DLD1 (cell line): ENCODE measurements around the gene MESD.
"Not testable (repeated sequence)": the region's sequence is repeated elsewhere in the genome, so short reads cannot be mapped to it uniquely, and the experiment has no call there.

Source experiments
- in situ Hi-C: cut with HindIII; loops from 2 replicates; pipeline ENCODE4 v1.10.0; 2017; ENCODE audit warnings: low sequenced_read_pairs

The MESD gene

DNA sequence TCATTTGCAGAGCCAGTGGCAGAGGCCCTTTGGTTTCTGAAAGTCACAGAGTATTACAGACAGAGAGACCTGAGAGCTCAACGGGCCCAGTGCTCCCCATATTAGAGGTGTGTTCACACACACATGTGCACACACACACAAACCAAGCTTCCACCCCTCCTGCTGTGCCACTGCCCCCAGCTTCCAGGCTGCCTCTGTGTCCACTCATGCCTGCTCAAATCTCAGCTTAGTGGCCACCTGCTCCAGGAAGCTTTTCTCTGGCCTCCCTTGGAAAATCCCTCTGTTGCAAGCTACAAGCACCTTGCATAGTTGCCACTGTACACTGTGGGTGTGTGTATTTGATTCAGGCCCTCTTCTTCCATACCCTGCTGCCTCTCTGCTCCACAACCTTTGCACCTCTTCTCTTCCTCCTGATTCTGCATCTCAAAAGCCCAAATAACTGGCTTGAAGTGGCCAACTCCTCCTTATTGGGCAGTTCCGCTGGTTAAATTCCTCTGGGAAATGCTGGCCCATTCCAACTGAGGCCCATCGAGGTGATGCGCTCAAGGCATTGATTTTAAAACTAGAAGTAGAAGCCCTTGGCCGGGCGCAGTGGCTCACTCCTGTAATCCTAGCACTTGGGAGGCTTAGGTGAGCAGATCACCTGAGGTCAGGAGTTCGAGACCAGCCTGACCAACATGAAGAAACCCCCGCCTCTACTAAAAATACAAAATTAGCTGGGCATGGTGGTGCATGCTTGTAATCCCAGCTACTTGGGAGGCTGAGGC is 23.0 kb downstream of the MESD start:
- in situ Hi-C loops = loop anchor here (10.0 kb wide), 1 partner anchor 112 kb away; no protein-coding TSS in a partner anchor

DNA sequence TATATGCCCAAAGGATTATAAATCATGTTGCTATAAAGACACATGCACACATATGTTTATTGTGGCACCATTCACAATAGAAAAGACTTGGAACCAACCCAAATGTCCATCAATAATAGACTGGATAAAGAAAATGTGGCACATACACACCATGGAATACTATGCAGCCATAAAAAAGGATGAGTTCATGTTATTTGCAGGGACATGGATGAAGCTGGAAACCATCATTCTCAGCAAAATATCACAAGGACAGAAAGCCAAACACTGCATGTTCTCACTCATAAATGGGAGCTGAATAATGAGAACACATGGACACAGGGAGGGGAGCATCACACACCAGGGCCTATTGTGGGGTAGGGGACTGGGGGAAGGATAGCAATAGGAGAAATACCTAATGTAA is 24.2 kb downstream of the MESD start:
- in situ Hi-C loops = loop anchor here (10.0 kb wide), 1 partner anchor 111 kb away; no protein-coding TSS in a partner anchor

DNA sequence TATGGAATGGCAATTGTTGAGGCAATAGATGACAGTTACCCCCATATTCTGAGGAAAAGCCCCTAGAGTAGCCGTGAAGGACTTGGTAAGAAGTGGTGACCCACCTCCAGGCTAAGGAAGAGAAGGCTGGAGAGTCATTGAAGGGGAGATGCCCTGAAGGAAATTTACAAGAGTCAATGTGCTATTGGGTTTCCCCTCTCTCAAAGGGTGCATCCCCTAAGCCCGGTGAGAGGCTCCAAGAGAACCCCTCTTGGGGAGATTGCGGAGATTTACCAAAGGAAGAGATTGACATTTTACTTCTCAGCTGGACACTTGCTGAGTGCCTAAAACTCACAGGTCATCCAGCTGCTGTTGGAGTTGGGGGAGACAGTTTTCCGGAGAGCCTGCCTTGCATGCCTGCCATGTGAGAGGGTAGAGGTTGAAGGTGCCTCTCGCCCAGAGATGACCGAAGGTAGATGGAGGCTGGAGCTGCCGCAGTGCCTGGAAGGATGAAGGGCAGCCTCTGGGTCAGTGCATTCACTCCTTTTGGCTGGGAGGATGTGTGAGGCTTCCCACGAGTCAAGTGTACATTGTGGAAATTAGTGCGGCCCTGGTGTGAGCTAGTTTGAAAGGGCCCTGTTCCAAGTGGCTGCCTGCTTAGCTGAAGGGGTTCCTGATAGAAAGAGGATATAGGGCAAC is 30.7 kb downstream of the MESD start:
- in situ Hi-C loops = no loop called here

DNA sequence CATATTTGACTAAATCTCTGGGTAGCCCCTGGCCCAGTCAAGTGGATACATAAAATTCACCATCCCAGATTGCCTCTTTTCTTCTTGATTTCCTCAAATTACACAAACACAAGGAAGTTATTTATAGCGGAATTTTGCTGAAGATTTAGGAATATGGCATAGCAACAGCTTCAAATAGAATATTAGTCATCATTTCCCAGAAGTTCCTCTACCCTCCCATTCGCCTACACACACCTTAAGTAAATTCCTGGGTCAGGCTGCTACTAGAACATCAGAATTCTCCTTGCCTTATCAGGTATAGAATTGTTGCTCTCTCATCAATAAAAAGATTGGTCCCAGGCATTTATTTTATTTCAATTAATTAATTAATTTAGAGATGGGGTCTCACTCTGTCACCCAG is 31.6 kb downstream of the MESD start:
- in situ Hi-C loops = no loop called here

DNA sequence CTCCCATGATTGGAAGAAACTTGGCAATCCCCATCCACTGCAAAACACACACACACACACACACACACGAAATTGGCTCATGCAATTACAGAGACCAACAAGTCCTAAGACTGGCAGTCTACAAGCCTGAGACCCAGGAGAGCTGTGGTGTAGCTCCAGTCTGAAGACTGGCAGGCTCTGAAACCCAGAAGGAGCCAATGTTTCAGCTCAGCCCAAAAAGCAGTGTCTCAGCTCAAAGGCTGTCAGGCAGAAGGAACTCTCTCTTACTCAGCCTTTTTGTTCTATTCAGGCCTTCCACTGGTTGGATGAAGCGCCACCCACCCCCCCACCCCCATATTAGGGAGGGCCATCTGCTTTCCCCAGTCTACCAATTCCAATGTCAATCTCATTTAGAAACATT is 32.1 kb downstream of the MESD start:
- in situ Hi-C loops = no loop called here

DNA sequence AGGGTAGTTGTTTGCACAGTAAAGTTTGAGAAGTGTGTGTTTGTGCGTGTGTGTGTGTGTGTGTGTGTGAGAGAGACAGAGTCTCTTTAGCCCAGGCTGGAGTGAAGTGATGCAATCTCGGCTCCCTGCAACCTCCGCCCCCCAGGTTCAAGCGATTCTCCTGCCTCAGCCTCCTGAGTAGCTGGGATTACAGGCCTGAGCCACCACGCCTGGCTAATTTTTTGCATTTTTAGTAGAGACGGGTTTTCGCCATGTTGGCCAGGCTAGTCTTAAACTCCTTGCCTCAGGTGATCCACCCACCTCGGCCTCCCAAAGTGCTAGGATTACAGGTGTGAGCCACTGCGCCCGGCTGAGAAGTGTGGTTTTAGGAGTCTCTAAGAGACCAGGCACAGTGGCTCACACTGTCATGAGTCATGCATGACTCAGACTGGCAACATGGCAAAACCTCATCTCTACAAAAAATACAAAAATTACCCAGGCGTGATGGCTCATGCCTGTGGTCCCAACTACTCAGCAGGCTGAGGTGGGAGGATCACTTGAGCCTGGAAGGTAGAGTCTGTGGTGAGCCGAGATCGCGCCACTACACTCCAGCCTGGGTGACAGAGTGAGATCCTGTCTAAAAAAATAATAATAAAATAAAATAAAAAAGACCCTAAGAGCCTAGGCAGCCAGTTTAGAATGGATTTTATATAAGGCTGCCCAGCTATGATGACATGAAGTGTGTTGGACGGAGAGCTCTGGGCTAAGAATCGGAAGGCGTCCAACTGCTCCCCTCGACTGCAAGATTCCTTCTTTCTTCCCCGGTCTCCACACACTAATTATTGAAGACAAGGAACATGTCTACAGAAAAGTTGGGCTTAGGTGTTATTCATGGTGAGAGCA is 33.8 kb downstream of the MESD start:
- in situ Hi-C loops = not testable (repeated sequence)

DNA sequence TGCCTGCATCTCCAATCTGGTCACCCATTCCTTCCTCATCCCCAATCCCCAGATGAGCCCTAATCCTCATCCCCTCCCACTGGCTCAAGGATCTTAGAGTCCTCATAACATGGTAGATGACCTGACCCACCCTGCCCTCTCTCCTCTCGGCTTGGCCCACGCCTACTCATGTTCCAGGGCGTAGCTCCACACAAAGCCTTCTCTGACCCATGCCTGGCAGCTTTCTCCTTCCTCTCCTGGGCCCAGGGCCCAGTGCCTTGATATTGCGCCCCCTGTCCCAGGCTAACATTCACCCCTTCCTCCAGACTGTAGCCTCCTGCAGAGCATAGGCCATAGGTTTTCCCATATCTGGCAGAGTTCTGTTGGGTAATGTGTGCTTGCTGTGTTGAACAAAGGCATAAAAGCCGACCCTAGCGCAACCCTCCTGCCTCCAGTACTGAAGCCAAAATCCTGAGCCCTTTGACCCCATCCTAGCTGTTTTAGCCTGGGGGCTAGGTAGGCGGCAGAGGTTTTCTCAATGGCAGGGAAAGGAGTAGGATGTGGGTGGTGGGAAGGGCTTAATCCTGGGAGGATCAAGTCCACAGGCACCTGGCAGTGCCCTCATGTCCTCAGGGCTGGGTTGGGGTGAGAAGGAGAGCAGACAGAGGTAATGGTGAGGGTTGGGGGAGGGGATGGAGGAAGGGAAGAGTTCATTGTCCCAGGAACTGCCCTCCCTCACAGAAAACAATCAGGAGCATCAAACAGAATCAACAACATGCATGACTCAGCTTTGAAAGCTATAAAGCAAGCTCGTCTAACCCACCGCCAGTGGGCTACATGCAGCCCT is 35.5 kb downstream of the MESD start:
- in situ Hi-C loops = no loop called here

DNA sequence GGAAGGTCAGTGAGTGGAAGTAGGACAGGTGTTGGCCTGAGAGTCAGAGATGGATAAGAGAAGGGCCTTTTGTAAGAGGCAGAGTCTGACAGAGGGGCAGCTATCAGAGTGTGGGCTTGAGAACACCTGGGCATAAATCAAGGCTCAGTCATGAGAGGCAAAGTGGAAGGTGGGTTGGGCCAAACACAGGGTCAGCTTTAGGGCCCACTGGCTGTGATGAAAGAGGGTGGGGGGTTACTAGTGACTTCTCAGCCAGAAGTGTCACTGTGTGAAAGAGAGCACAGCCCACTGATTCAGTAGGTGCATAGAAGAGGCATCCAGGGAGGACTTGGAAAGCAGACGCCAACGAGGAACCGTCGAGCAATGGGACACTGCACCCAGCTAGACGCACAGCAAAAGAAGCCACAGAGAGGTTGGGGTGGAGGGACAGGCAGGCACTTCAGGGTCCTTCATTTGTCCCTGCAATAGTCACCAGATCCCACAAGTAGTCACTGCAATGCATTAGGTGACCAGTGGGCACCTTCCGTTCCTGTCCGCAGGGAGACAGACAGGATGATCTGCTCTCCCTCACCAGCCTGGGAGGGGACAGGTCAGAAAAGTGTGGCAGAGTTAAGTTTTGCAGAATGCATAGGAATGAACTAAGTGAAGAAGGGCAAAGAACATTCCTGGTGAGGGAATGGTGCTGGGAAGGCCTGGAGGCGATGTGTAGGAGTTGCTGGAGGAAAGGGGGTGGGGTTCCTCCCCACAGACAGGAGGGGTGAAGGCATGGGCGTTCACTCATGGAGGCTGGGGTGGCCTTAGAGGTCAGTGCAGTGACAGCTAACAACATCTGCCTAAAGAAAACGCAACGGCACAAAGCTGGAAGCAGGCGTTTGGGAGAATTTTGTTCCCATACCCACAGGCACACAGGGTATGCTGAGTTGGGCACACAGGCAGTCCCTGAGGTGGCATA is 36.3 kb downstream of the MESD start:
- in situ Hi-C loops = no loop called here

DNA sequence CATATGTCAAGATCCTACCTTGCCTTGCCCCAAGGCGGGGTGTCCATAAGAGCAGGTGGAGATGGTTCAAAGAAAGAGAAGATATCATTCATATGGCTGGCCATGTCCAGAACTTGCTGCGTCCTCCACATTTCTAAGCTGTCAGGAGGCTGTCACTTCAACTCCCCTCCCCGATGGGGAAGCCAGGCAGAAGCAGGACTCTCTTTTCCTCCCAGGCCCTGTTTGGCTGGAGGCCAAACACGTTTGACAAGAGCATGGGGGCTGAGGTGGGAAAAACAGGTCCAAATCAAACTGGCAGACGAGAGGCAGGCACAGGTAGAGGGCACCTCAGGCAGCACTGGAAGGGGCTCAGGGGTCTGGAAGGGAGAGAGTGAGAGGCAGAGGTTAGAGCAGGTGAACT is 37.7 kb downstream of the MESD start:
- in situ Hi-C loops = no loop called here

DNA sequence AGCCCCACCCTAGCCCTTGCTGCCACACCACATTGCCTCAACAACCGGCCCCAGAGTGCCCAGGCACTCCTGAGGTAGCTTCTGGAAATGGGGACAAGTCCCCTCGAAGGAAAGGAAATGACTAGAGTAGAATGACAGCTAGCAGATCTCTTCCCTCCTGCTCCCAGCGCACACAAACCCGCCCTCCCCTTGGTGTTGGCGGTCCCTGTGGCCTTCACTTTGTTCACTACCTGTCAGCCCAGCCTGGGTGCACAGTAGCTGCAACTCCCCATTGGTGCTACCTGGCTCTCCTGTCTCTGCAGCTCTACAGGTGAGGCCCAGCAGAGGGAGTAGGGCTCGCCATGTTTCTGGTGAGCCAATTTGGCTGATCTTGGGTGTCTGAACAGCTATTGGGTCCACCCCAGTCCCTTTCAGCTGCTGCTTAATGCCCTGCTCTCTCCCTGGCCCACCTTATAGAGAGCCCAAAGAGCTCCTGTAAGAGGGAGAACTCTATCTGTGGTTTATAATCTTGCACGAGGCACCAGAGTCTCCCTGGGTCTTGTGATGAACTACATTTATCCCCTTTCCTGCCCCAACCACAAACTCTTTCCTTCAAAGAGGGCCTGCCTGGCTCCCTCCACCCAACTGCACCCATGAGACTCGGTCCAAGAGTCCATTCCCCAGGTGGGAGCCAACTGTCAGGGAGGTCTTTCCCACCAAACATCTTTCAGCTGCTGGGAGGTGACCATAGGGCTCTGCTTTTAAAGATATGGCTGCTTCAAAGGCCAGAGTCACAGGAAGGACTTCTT is 39.1 kb downstream of the MESD start:
- in situ Hi-C loops = no loop called here

DNA sequence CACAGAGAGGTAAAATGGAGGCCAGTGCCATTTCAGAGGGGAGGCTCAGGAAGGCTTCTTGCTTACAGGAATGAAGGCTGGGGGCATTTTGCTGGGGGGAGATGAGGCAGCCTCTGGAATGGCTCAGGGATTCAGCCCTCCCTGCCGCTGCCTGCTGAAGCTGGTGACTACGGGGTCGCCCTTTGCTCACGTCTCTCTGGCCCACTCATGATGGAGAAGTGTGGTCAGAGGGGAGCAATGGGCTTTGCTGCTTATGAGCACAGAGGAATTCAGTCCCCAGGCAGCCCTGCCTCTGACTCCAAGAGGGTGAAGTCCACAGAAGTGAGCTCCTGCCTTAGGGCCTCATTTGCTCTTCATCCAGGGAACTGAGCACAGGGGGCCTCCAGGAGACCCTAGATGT is 39.9 kb downstream of the MESD start:
- in situ Hi-C loops = no loop called here

DNA sequence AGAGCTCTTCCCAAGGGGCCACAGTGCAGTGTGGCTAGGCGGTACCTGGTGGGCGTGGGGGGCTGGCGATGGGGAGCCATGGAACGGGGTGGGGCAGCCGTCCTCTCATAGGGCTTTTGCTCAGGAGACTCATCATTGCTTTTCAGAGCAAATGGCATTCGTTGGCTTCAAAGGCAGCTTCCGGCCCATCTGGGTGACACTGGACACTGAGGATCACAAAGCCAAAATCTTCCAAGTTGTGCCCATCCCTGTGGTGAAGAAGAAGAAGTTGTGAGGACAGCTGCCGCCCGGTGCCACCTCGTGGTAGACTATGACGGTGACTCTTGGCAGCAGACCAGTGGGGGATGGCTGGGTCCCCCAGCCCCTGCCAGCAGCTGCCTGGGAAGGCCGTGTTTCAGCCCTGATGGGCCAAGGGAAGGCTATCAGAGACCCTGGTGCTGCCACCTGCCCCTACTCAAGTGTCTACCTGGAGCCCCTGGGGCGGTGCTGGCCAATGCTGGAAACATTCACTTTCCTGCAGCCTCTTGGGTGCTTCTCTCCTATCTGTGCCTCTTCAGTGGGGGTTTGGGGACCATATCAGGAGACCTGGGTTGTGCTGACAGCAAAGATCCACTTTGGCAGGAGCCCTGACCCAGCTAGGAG is 40.8 kb downstream of the MESD start:
- in situ Hi-C loops = no loop called here

DNA sequence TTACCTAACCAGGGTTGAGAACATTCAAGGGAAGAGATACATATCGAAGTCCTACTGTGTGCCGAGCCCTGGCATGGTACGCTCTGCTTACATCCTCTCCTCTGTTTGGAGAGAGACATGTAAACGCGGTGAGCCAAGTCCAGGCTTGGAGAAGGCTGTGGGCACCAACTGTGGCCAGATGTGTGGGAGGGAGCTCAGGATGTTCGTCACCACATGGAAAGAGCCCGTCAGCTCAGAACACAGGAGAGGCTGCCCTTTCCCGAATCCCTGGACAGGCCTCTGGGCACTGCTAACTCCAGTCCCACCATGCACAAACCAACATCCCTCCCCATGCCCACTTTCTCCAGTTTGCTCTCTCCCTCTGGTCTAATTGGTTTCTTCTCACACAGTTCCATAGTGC is 43.0 kb downstream of the MESD start:
- in situ Hi-C loops = no loop called here

DNA sequence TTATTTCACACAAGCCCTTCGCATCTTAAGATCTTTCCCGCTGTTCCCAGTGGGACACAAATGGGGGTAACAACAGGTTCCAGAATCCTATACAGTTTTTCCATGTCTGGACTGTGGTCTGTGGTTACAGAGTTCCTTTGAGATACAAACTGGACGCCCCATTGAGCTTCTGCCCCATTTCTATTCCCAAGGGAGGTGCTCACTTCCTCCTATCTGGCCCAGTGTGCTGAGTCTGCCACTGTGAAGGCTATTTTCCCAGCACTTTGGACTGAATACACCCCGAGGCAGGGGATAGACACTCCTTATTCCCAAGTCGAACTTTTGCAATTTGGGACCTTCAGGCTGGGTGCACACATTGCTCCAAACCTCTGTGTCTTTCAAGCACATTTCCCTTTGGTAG is 44.0 kb downstream of the MESD start:
- in situ Hi-C loops = no loop called here

DNA sequence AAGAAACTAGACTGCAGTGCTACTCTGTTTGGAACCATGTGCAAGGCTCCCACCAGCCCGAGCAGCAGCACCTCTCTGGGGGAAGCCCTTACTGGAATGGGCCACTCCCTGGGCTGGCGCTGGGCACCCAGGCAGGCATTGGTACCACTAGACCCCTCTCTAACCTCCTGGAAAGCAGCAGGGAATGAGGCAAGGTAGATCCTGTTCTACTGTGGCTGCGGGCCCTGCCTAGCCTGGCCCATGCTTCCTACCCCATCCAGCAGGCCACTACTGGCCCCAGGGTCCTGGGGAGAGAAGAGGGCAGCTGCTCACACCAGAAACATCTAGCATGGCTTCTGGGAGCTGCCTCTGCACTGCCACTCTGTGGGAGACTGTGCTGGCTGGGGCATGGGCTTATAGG is 44.8 kb downstream of the MESD start:
- in situ Hi-C loops = no loop called here

DNA sequence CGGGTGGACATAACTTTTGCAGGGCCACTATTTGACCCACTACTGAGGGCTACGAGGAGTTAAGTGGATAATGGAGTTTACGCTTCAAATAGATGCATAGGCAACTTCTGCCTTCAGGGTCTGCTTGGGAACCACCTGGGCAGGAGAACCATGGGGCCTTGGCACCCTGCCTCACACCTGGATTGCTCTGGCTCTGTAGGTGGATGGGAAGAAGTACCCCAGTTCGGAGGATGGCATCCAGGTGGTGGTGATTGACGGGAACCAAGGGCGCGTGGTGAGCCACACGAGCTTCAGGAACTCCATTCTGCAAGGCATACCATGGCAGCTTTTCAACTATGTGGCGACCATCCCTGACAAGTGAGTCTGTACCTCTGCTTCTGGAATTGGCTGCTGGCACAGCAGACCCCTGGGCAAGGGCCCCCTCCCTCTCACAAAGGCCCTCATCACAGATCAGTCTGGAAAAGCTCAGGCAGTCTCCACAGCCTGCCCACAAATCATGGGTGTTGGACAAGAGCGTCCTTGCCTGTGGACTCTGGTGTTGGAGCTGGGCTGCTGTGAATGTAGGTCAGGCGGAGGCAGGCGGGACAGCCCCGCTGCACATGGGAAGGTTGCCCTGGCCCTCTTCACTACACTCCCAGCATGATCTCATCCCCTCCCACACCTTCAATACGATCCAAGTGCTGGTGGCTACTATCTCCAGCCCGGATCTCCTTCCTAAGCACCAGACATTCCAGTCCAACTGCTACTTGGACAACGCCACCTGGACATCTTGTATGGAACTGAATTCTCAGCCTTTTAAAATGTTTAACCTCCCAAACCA is 46.7 kb downstream of the MESD start:
- in situ Hi-C loops = no loop called here

DNA sequence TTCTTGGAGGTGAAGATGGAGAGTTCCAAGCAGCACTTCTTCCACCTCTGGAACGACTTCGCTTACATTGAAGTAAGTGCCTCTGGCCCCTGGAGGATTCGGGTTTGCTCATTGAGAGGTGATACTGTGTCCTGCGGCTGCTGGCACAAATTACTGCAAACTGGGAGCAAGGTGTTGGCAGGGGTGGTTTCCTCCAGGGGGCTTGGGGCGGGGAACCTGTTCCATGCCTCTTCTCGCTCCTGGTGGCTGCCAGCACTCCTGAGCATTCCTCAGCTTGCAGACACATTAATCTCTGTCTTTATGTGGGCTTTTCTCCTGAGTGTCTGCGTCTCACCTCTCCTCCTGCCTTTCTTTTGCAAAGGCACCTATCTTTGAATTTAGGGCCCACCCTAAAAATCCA is 47.4 kb downstream of the MESD start:
- in situ Hi-C loops = no loop called here
